AG04450 (cell line): ENCODE results near the gene LAMA2. TPM values are rescaled to one million over a fixed set of nuclear protein-coding genes. Genes with fewer than 3 reads are reported as not detected.

Experiments used
- CTCF ChIA-PET: fragments of 300-600, 350-600 bp; formaldehyde crosslinking; extraction: SDS; loops from one replicate; lab custom pipeline; 2022; ENCODE audit warnings: antibody characterized with exemption, inconsistent platforms; lab: Charles Lee
- POLR2A ChIA-PET: fragments of 350-600 bp; formaldehyde crosslinking; extraction: SDS; loops from one replicate; lab custom pipeline; 2021; ENCODE audit warnings: antibody characterized with exemption, inconsistent platforms; lab: Yijun Ruan, JAX
- DNase-seq: peaks from one replicate; pipeline ENCODE4 v3.0.0-alpha.2; 2011; ENCODE audit warnings: low read depth, low spot score
- H3K27ac ChIP-seq: one replicate; pipeline ENCODE4 v1.5.1; 2012; ENCODE audit warnings: low read depth, low read length, control low read depth
- H3K27me3 ChIP-seq: one replicate; pipeline ENCODE4 v1.6.0; 2012; ENCODE audit warnings: low read length; ENCODE audit not compliant: control insufficient read depth, insufficient read depth
- H3K4me3 ChIP-seq: 2 replicates; pipeline ENCODE4 v1.5.1; 2011; ENCODE audit warnings: mild to moderate bottlenecking, low read depth, low read length, control low read depth
- H3K9me3 ChIP-seq: 2 replicates; pipeline ENCODE4 v1.5.1; 2012; ENCODE audit warnings: low read length; ENCODE audit not compliant: control insufficient read depth, insufficient read depth
- CTCF ChIP-seq: IDR thresholded peaks from 2 replicates; pipeline ENCODE4 v1.5.1; 2011; ENCODE audit warnings: low read depth, low read length, control low read depth, inconsistent platforms
- polyA plus RNA-seq: library from polyadenylated mRNA; depleted of rRNA; stranded (reverse); fragments of >200 nt; gene quantifications from 2 replicates; pipeline ENCODE4 v1.2.3, GENCODE V29; 2011

Gene LAMA2
- polyA plus RNA-seq, 1 experiment: 33.0 TPM

DNA sequence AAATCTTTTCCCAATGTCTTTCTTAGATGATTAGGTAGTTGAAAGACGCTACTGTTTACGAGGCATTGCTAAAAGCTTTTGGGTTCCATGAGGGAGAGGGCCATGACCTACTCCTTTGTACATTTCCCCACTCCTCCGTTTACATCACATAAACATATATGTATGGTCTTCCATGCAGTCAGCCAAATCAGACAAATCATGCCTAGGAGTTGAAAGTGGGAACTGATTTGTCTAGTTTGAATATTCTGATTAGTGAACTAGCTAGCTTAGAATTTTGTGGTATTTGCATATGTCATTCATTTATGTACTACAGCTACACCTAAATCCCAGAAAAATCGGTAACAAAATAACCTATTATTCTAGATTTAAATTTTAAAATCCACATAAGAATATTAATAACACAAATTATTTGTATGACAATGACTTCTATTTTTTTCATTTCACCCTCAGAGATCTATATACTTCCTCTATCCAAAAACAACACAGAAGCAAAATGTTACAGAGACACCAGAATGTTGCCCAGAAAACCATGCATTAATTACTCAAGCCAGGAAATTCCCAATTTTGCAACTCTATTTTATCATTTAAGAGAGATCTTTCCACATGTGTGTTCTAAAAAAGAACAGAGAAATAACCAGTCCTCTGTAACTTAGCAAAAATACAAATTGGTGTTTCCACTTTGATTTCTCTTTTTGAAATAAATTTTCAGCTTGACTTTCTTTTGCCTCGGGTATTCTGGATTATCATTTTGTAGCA is 231.9 kb downstream of the LAMA2 start:
- no peaks in the 10 kb centered on the region for H3K27me3 ChIP-seq
- no peak for TF ChIP-seq CTCF
- DNase-seq: no peak
- no peaks in the 10 kb centered on the region for H3K9me3 ChIP-seq
- H3K27ac ChIP-seq: no peak overlapping the region
- ChIA-PET POLR2A (no interaction called here), CTCF (interaction anchor here (1.0 kb wide), 1 partner anchor 256 kb away, joined by 4 read pairs; no protein-coding TSS in a partner anchor)
- H3K4me3 ChIP-seq: no peak overlapping the region

- TF ChIP-seq CTCF: no peak
- Histone ChIP-seq H3K27me3 (no peaks in the 10 kb centered on the region), H3K9me3 (no peaks in the 10 kb centered on the region), H3K4me3 (no peak overlapping the region), H3K27ac (no peak overlapping the region)
- POLR2A ChIA-PET: no interaction called here
- no peak for DNase-seq
- CTCF ChIA-PET: interaction anchor here (1.0 kb wide), 1 partner anchor 255 kb away, joined by 4 read pairs; no protein-coding TSS in a partner anchor
Observed at GRCh38 chr6:129115471-129115870, 232.5 kb downstream of the LAMA2 start.

DNA sequence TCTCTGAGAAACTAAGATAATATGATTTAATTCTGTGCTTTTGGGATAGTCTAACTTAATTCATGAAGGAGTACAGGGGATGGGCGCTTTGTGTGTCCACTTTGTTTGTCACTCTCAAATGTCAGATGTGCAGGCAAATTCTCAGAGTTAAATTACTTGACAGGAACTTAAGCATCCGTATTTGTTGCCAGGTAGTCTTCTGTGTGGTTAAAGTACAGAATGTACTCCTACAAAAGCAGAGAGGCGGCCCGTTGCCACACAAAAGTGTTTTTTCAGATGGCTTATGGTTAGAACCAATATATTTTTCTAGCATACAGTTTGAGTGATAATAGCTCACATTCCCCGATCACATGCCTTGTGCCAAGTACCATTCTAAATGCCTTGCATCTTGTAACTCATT is 234.4 kb downstream of the LAMA2 start:
- DNase-seq: no peak
- ChIA-PET CTCF (interaction anchor here (0.6 kb wide), 1 partner anchor 341 kb away, joined by 3 read pairs; no protein-coding TSS in a partner anchor), POLR2A (no interaction called here)
- Histone ChIP-seq H3K27me3 (no peaks in the 10 kb centered on the region), H3K9me3 (no peaks in the 10 kb centered on the region), H3K27ac (no peak overlapping the region), H3K4me3 (no peak overlapping the region)
- no peak for TF ChIP-seq CTCF

- H3K4me3 ChIP-seq: no peak overlapping the region
- no peaks in the 10 kb centered on the region for H3K9me3 ChIP-seq
- CTCF ChIA-PET: no interaction called here
- POLR2A ChIA-PET: no interaction called here
- H3K27ac ChIP-seq: no peak overlapping the region
- no peaks in the 10 kb centered on the region for H3K27me3 ChIP-seq
- TF ChIP-seq CTCF: no peak
- DNase-seq: no peak
Observed at GRCh38 chr6:129120856-129121638, 238.1 kb downstream of the LAMA2 start.

- H3K27ac ChIP-seq: no peak overlapping the region
- no peak for DNase-seq
- ChIA-PET CTCF (no interaction called here), POLR2A (no interaction called here)
- H3K4me3 ChIP-seq: no peak overlapping the region
- no peaks in the 10 kb centered on the region for H3K27me3 ChIP-seq
- no peaks in the 10 kb centered on the region for H3K9me3 ChIP-seq
- TF ChIP-seq CTCF: no peak
Observed at GRCh38 chr6:129124347-129124746, 241.4 kb downstream of the LAMA2 start.
